Smooth muscle cell (in vitro differentiated cells): Measurements from ENCODE around the gene CCL20. TPM values are rescaled to one million over a fixed set of nuclear protein-coding genes. Genes with fewer than 3 reads are reported as not detected.

ENCODE experiments used
- DNase-seq: peaks from one replicate; lab custom pipeline; 2025; ENCODE audit not compliant: unreplicated experiment; lab: John Stamatoyannopoulos, UW
- H2AFZ ChIP-seq: fragments of 200-600 bp; sonication (generic); 2 replicates; pipeline ENCODE4 v1.6.0; 2016; ENCODE audit warnings: antibody characterized with exemption, low read depth, mild to moderate bottlenecking
- H3F3A ChIP-seq: fragments of 200-600 bp; sonication (generic); 2 replicates; pipeline ENCODE4 v1.6.0; 2017; ENCODE audit warnings: antibody characterized with exemption, low read depth
- H3K27ac ChIP-seq: fragments of 200-600 bp; sonication (generic); 2 replicates; pipeline ENCODE4 v1.5.1; 2016; ENCODE audit warnings: low read depth, mild to moderate bottlenecking
- H3K27me3 ChIP-seq: fragments of 200-600 bp; sonication (generic); 2 replicates; pipeline ENCODE4 v1.6.1; 2016; ENCODE audit warnings: low read depth, mild to moderate bottlenecking
- H3K36me3 ChIP-seq: fragments of 200-600 bp; sonication (generic); 2 replicates; pipeline ENCODE4 v1.5.1; 2016; ENCODE audit warnings: low read depth
- H3K4me1 ChIP-seq: fragments of 200-600 bp; sonication (generic); 2 replicates; pipeline ENCODE4 v1.5.1; 2016; ENCODE audit warnings: low read depth
- H3K4me2 ChIP-seq: fragments of 200-600 bp; sonication (generic); 2 replicates; pipeline ENCODE4 v1.6.0; 2016; ENCODE audit warnings: mild to moderate bottlenecking
- H3K4me3 ChIP-seq: fragments of 200-600 bp; sonication (generic); 2 replicates; pipeline ENCODE4 v1.5.1; 2016; ENCODE audit warnings: mild to moderate bottlenecking
- H3K79me2 ChIP-seq: fragments of 200-600 bp; sonication (generic); 2 replicates; pipeline ENCODE4 v1.6.0; 2016; ENCODE audit warnings: low read depth, mild to moderate bottlenecking
- H3K9ac ChIP-seq: fragments of 200-600 bp; sonication (generic); 2 replicates; pipeline ENCODE4 v1.6.0; 2016; ENCODE audit warnings: low read depth
- H3K9me3 ChIP-seq: fragments of 200-600 bp; sonication (generic); replicated peaks from 2 replicates; pipeline ENCODE4 v1.5.1; 2016; ENCODE audit warnings: low read depth
- H4K20me1 ChIP-seq: fragments of 200-600 bp; sonication (generic); 2 replicates; pipeline ENCODE4 v1.6.0; 2016; ENCODE audit warnings: low read depth
- CTCF ChIP-seq: fragments of 200-600 bp; sonication (generic); IDR thresholded peaks from 2 replicates; pipeline ENCODE4 v1.5.1; 2017; ENCODE audit warnings: borderline replicate concordance, mild to moderate bottlenecking, antibody characterized with exemption; ENCODE audit not compliant: insufficient read depth, poor library complexity, severe bottlenecking
- WGBS: methylation state at CpG from one replicate; pipeline ENCODE4 v1.1.7; 2016; ENCODE audit warnings: low lambda C conversion rate; 5-methylcytosine and 5-hydroxymethylcytosine counted together
- polyA plus RNA-seq: library from polyadenylated mRNA; unstranded; fragments of >200 nt; fragmentation: Nextera tagmentation; extraction: Ambion mirVana; gene quantifications from 2 replicates; pipeline ENCODE4 v1.2.1, GENCODE V29; 2016
- total RNA-seq: library from RNA; depleted of rRNA; stranded (reverse); fragments of >200 nt; gene quantifications from 2 replicates; pipeline ENCODE4 v1.2.3, GENCODE V29; 2014

Gene CCL20
- total and polyA plus RNA-seq, 2 experiments from 2014 or later = 6.7 to 12.9 TPM

DNA sequence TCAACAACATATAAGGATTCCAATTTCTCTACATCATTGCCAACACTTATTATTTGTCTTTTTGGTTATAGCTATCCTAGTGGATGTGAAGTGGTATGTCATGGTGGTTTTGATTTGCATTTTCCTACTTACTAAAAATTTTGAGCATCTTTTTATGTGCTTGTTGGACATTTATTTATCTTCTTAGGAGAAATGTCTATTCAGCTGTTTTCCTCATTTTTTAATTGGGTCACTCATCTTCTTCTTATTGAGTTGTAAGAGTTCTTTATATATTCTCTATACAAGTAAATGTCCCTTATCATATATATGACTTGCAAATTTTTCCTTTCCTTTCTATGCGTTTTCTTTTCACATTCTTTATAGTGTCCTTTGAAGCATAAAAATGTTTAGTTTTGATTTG is 4.7 kb upstream of the CCL20 start:
- TF ChIP-seq CTCF = no peak
- Histone ChIP-seq H4K20me1 (no peaks in the 10 kb centered on the region), H3K36me3 (no peaks in the 10 kb centered on the region), H3K27me3 (no peaks in the 10 kb centered on the region), H3K9ac (no peak overlapping the region), H3K4me3 (no peak overlapping the region), H3K9me3 (no peaks in the 10 kb centered on the region), H3K4me1 (peaks cover 5% of the 10 kb centered on the region), H3K27ac (no peak overlapping the region), H3F3A (peaks cover 10% of the 10 kb centered on the region), H3K4me2 (no peak overlapping the region), H3K79me2 (no peaks in the 10 kb centered on the region), H2AFZ (no peak overlapping the region)
- 96% methylated on average over 1 of the region's 1 CpG for WGBS
- no peak for DNase-seq

- Histone ChIP-seq H3K4me2 (no peak overlapping the region), H3K4me1 (peaks cover under 1% of the 10 kb centered on the region), H2AFZ (no peak overlapping the region), H3K9ac (no peak overlapping the region), H3K27me3 (no peaks in the 10 kb centered on the region), H3K4me3 (no peak overlapping the region), H3K36me3 (no peaks in the 10 kb centered on the region), H3K9me3 (no peaks in the 10 kb centered on the region), H3K27ac (peak overlapping the region; percentile 21), H3K79me2 (no peaks in the 10 kb centered on the region), H4K20me1 (no peaks in the 10 kb centered on the region), H3F3A (peaks cover 4% of the 10 kb centered on the region)
- DNase-seq = no peak
- WGBS = 57% methylated on average over 4 of the region's 4 CpGs
- no peak for TF ChIP-seq CTCF
Measured at GRCh38 chr2:227812001-227812400, 1.6 kb upstream of the CCL20 start.

DNA sequence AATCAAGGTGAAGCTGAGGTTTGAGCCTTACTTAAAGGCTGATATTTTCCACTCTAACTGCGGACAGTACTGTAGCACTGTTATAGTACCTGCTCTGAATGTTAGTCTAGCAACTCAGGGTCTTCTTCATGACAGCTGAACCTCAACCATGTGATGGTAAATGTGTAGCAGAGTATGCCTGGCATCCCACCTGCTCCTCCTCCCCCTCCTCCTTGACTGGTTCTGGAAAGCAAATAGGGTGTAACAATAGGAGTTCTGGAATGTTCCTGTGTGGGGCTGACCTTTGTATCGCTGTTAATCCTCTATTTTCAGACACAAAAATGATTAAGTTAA is 447 bp upstream of the CCL20 start:
- peaks cover 10% of the 10 kb centered on the region for H3F3A ChIP-seq
- no peak overlapping the region for H3K9ac ChIP-seq
- H3K9me3 ChIP-seq = no peaks in the 10 kb centered on the region
- TF ChIP-seq CTCF = no peak
- H3K4me3 ChIP-seq = no peak overlapping the region
- H3K4me1 ChIP-seq = peaks cover 9% of the 10 kb centered on the region
- no peaks in the 10 kb centered on the region for H3K36me3 ChIP-seq
- DNase-seq = no peak
- no peaks in the 10 kb centered on the region for H4K20me1 ChIP-seq
- H3K79me2 ChIP-seq = no peaks in the 10 kb centered on the region
- no peak overlapping the region for H2AFZ ChIP-seq
- H3K27me3 ChIP-seq = no peaks in the 10 kb centered on the region
- H3K27ac ChIP-seq = no peak overlapping the region
- 100% methylated on average over 2 of the region's 2 CpGs for WGBS
- H3K4me2 ChIP-seq = no peak overlapping the region

DNA sequence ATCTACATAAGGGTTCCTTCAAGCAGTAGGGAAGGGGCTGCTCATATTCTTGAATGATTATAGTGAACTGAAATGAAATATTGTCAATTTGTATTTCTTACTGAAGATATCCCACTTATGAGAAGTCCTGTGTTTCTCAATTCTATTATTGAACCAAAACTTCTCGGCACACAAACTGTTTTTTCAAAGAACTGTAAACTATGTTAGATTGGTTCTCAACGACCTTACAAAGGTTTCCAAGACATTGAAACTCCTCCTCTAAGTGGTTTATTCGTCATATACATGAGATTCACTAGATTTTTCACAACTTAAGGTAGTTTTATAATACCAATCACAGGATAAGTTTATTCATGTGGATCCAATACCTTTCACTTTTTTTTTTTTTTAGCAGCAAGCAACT is 1.4 kb downstream of the CCL20 start:
- Histone ChIP-seq H4K20me1 (no peaks in the 10 kb centered on the region), H2AFZ (no peak overlapping the region), H3K9ac (no peak overlapping the region), H3K79me2 (no peaks in the 10 kb centered on the region), H3K27ac (no peak overlapping the region), H3F3A (peaks cover 10% of the 10 kb centered on the region), H3K27me3 (no peaks in the 10 kb centered on the region), H3K36me3 (no peaks in the 10 kb centered on the region), H3K4me3 (no peak overlapping the region), H3K4me2 (no peak overlapping the region), H3K4me1 (peaks cover 9% of the 10 kb centered on the region), H3K9me3 (no peaks in the 10 kb centered on the region)
- WGBS = 88% methylated on average over 3 of the region's 3 CpGs
- DNase-seq = no peak
- TF ChIP-seq CTCF = no peak
